Measurements from ENCODE around the gene MYOZ2. TPM values are rescaled to one million over a fixed set of nuclear protein-coding genes. Genes with fewer than 3 reads are reported as not detected.

MYOZ2 gene
- total RNA-seq, 1 donor from 2014 or later: 0.23 TPM

DNA sequence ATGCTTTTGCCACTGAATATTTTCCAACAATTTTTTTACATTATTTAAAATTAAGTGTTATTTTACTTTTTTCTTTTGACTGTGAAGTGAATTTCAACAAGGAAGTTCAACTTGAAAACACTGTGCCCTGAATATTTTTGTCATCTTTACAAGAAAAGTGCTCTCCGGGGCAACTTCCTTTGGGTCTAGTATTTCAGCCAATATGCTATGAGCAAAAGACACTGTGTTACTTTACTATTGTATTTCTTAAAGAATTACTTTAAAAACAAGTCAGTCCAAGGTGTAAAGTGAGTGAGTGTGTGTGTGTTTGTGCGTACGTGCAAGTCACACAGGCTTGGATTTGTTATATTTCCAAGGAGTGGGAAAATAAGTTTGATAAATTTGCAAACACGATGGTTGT lies 69.3 kb downstream of the MYOZ2 start:
- intact Hi-C loops (cut with DNase I): no loop called here
- Histone ChIP-seq H3K4me3 (no peak overlapping the region), H3K36me3 (no peaks in the 10 kb centered on the region), H3K27ac (no peak overlapping the region), H3K9me3 (no peaks in the 10 kb centered on the region), H3K27me3 (no peaks in the 10 kb centered on the region), H3K4me1 (no peaks in the 10 kb centered on the region)
- DNase-seq: no peak
- ATAC-seq: no peak
- TF ChIP-seq, protein P1, sequence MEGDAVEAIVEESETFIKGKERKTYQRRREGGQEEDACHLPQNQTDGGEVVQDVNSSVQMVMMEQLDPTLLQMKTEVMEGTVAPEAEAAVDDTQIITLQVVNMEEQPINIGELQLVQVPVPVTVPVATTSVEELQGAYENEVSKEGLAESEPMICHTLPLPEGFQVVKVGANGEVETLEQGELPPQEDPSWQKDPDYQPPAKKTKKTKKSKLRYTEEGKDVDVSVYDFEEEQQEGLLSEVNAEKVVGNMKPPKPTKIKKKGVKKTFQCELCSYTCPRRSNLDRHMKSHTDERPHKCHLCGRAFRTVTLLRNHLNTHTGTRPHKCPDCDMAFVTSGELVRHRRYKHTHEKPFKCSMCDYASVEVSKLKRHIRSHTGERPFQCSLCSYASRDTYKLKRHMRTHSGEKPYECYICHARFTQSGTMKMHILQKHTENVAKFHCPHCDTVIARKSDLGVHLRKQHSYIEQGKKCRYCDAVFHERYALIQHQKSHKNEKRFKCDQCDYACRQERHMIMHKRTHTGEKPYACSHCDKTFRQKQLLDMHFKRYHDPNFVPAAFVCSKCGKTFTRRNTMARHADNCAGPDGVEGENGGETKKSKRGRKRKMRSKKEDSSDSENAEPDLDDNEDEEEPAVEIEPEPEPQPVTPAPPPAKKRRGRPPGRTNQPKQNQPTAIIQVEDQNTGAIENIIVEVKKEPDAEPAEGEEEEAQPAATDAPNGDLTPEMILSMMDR (IDR thresholded peaks at IDR 0.05): no peak

DNA sequence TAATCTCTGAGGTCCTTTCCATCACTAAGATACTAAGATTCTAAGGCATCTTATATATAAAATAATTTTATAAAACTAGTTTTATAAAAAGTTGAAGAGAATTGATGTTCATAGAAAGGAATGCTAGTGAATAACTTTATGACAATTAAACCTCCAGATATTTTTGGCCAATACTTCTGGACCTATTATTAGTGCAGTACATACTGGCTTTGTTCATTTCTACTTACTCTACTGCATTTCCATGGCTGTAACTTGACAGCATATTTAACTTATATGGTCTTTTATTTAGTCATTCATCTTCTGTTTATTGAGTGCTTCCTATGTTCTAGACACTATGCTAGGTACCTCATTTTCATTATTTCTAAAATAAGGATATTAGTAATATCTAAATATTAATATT lies 70.1 kb downstream of the MYOZ2 start:
- intact Hi-C loops (cut with DNase I): no loop called here

DNA sequence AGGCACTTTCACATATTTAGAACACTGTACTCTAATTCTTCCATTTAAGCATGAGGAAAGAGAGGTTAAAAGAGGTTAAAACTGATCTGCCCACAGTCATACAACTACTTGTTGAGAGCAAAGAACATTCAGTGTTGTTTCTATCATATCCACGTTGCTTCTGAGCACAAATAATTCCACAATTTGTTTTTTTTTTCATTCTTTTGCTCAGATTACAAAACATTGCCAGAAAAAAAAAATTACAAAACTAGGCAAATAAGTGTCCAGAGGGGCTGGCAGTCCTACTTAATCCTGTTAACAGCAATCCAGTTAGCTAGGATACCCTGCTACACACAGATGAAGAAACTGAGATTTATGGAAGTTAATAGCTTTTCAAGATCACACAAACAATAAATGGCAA lies 70.5 kb downstream of the MYOZ2 start:
- TF ChIP-seq, protein P1 (IDR thresholded peaks at IDR 0.05): no peak
- DNase-seq (no peak), ATAC-seq (no peak)
- H3K27ac ChIP-seq: no peak overlapping the region
- no peaks in the 10 kb centered on the region for H3K36me3 ChIP-seq
- intact Hi-C loops (cut with DNase I): no loop called here
- no peaks in the 10 kb centered on the region for H3K9me3 ChIP-seq
- no peaks in the 10 kb centered on the region for H3K4me1 ChIP-seq
- no peak overlapping the region for H3K4me3 ChIP-seq
- H3K27me3 ChIP-seq: no peaks in the 10 kb centered on the region

More for the DNA sequence above, 70.1 kb downstream of the MYOZ2 start:
- Histone ChIP-seq H3K27ac (no peak overlapping the region), H3K9me3 (no peaks in the 10 kb centered on the region), H3K27me3 (no peaks in the 10 kb centered on the region), H3K36me3 (no peaks in the 10 kb centered on the region), H3K4me3 (no peak overlapping the region), H3K4me1 (no peaks in the 10 kb centered on the region)
- TF ChIP-seq, protein P1 (IDR thresholded peaks at IDR 0.05): no peak
- DNase-seq: no peak
- ATAC-seq: no peak

DNA sequence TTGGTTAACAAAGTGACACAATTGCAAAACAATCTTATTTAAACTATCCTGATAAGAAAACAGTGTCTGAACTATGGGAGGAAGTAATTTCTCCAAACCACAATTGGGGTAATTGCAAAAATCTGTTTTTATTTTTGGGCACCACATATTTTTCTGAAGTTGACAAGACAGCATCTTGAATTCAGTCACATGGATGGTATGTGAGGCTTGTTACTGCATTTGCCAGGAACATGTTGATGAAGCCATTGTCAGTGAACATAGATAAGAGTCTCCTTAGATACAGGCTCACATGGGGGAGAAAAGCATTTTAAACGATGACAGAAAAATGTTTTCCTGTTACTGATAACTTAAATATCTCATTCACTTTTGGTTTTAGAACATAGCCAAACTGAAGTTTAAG lies 71.4 kb downstream of the MYOZ2 start:
- no peak for DNase-seq
- no peaks in the 10 kb centered on the region for H3K4me1 ChIP-seq
- no peaks in the 10 kb centered on the region for H3K36me3 ChIP-seq
- H3K27ac ChIP-seq: no peak overlapping the region
- no peak overlapping the region for H3K4me3 ChIP-seq
- H3K9me3 ChIP-seq: no peaks in the 10 kb centered on the region
- intact Hi-C loops (cut with DNase I): no loop called here
- ATAC-seq: no peak
- TF ChIP-seq, protein P1 (IDR thresholded peaks at IDR 0.05): no peak
- no peaks in the 10 kb centered on the region for H3K27me3 ChIP-seq

DNA sequence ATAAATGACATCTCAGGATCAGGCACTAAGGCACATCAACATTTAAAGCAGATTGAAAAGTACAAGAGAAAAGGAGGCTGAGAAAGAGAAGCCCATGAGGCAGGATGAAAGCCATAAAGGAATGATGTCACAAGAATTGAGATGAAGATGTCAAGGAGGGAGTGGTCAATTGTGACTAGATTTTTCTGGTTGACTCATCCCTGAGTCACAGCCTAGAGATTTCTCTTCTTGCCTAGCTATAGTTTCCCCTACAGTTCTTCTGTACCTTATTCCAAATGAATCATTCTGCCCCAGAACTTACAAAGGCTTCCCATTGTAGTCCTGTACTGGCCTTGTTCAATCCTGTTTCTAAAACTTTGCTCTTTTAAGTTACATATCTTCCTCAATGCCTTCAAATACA lies 73.4 kb downstream of the MYOZ2 start:
- DNase-seq (no peak), ATAC-seq (no peak)
- Histone ChIP-seq H3K4me1 (peaks cover 1% of the 10 kb centered on the region), H3K36me3 (no peaks in the 10 kb centered on the region), H3K27ac (no peak overlapping the region), H3K4me3 (no peak overlapping the region), H3K9me3 (no peaks in the 10 kb centered on the region), H3K27me3 (no peaks in the 10 kb centered on the region)
- TF ChIP-seq, protein P1 (IDR thresholded peaks at IDR 0.05): no peak
- intact Hi-C loops (cut with DNase I): no loop called here

DNA sequence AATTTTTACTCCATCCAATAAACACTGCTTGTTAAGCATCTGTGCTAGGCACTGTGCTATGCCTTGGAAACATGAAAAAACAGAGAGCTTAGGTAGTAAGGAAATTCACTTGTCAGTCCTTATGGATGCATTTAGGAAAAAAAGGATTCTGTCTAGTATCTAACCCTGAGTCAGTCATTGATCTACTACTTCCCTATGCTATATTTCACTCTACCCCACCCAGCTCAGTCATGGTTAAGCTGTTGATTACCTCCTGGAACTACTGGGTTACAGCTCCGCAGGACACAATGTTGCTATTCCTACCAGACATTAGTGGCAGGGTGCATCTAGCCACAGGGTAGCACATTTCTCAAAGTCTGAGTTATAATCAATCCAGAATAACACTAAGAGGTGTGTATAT lies 74.0 kb downstream of the MYOZ2 start:
- H3K9me3 ChIP-seq: no peaks in the 10 kb centered on the region
- H3K36me3 ChIP-seq: no peaks in the 10 kb centered on the region
- ATAC-seq: no peak
- DNase-seq: no peak
- TF ChIP-seq, protein P1 (IDR thresholded peaks at IDR 0.05): no peak
- H3K27me3 ChIP-seq: no peaks in the 10 kb centered on the region
- peaks cover 6% of the 10 kb centered on the region for H3K4me1 ChIP-seq
- H3K27ac ChIP-seq: no peak overlapping the region
- H3K4me3 ChIP-seq: no peak overlapping the region
- intact Hi-C loops (cut with DNase I): no loop called here

All from upper lobe of right lung (tissue), 1 donor.